ENCODE results near the gene VAMP4. TPM values are rescaled to one million over a fixed set of nuclear protein-coding genes. Genes with fewer than 3 reads are reported as not detected.

Gene VAMP4
- total RNA-seq, 1 donor from 2014 or later: 5.4 TPM

DNA sequence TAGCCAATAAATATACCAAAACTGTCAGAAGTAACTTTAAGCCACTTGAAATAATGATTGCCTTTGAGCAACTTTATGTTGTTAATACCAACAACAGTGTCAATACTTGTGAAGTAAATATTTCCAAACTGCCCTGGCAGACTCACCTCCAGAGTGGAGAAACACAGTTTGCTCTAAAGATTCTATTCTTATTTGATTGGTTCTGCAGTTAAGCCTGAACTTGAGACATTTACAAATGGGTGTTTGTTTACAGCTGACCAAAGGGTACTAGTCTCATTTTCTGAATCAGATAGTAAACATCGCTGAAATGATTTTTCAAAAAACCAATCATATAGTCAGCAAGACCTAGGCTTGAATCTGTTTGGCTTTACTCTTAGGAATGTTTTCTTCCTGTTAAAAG, 88.1 kb downstream of the VAMP4 start:
- no peak for DNase-seq (ENCODE audit: low read depth in 2 of 2)

GRCh38 chr1:171652234-171652822, 89.5 kb downstream of the VAMP4 start, which contains the start of gene MYOC:
MYOC (minus strand) TSS chr1:171652688; CDS start chr1:171652611, 77 bp downstream.
- no peak for DNase-seq (ENCODE audit: low read depth in 2 of 2)

Other genes starting within 250 kb of the VAMP4 start
- not detected in 2 replicates for gene MYOCOS, start 119.8 kb downstream of the VAMP4 start, total RNA-seq
- not detected in 2 replicates for gene MYOC, start 89.4 kb downstream of the VAMP4 start, total RNA-seq
- gene METTL13, start 39.6 kb upstream of the VAMP4 start, total RNA-seq: 17.0 and 27.0 TPM in 2 replicates
- 1.1 and 4.0 TPM in 2 replicates for gene DNM3, start 99.4 kb upstream of the VAMP4 start, total RNA-seq

Data from lung microvascular endothelial cell (primary cell).